Measurements from ENCODE around the gene PDZD8. TPM values are rescaled to one million over a fixed set of nuclear protein-coding genes. Genes with fewer than 3 reads are reported as not detected.

The PDZD8 gene, protein sequence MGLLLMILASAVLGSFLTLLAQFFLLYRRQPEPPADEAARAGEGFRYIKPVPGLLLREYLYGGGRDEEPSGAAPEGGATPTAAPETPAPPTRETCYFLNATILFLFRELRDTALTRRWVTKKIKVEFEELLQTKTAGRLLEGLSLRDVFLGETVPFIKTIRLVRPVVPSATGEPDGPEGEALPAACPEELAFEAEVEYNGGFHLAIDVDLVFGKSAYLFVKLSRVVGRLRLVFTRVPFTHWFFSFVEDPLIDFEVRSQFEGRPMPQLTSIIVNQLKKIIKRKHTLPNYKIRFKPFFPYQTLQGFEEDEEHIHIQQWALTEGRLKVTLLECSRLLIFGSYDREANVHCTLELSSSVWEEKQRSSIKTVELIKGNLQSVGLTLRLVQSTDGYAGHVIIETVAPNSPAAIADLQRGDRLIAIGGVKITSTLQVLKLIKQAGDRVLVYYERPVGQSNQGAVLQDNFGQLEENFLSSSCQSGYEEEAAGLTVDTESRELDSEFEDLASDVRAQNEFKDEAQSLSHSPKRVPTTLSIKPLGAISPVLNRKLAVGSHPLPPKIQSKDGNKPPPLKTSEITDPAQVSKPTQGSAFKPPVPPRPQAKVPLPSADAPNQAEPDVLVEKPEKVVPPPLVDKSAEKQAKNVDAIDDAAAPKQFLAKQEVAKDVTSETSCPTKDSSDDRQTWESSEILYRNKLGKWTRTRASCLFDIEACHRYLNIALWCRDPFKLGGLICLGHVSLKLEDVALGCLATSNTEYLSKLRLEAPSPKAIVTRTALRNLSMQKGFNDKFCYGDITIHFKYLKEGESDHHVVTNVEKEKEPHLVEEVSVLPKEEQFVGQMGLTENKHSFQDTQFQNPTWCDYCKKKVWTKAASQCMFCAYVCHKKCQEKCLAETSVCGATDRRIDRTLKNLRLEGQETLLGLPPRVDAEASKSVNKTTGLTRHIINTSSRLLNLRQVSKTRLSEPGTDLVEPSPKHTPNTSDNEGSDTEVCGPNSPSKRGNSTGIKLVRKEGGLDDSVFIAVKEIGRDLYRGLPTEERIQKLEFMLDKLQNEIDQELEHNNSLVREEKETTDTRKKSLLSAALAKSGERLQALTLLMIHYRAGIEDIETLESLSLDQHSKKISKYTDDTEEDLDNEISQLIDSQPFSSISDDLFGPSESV
- 10.4 and 14.4 TPM in 2 replicates for total RNA-seq

DNA sequence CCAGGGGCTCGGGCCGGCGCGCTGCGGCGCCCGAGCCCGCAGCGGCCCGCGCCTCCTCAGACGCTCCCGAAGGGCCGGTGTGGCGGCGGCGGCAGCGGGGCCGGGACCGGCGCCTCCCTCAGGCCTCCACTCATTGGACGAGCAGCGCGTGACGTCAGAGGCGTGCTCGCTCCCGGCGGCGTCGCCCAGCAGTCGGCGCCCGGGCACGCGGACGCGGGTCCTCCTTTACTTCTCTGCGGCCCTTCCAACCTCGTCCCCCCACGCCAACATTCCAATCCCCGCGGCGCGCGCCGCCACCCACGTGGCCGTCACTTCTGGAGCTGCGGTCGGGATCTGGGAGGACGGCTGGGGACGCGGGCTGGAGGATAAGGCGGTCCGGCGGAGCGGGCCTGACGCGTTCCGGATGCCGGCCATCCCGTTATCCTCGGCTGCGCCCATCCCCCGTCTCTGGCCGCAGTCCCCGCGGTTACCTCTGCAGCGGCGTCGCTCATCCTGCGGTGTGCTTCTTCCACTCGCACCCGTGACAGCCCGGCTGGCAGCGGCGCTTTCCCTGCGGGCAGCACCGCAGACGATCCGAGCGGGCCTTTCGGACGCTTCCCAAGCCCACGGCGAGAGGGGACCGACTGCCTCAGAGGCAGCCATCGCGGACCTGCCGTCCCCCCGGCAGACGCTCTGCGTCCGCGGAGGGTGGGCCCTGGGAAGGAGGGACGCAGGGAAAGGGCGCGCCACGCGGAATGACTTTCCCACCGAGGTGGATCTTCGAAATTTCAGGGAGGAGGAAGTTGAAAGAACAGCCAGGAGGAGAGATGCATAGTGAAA, at the start of gene PDZD8:
Gene PDZD8 (minus strand): TSS at position 81 of the 819 bp plus-strand sequence. CDS start 213 bp downstream, outside the sequence.

DNA sequence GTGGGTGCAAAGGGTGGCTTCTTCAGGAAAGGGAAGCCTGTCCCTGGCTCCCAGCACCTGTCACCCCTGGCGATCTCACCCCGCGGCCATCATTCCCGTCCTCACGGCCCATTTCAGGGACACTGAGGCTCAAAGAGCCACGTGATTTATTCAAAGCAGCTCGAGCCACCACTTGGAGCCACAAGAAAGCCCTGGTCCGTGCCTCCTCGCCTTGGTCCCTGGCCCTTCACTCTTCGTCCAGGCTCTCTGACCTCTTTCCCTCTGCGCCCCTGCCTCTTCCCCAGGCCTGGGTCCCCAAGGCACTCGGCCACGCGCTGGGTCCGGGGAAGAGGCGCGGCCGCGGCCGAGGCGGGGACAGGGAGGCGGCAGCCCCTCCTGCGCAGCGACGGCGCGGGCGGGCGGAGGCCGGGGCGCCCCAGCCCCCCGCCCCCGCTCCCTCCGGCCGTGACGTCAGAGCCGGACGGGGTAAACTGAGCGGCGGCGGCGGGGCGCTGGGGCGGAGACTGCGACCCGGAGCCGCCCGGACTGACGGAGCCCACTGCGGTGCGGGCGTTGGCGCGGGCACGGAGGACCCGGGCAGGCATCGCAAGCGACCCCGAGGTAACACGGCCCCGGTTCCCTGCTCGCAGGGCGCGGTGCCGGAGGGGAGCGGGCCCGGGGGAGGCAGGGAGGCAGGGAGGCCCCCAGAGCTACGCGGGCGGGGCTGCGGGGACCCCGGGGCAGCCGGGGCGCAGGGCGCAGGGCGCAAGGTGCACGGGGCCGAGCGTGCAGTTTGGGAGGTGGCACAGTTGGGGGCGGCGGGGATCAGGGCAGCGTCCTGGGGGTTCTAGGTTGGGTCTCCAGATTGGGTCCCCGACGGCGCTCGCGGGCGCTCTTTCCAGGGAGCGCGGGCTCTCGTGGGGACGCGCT, 134.4 kb downstream of the PDZD8 start, which contains the start of gene SLC18A2:
Gene SLC18A2 (plus strand): TSS at position 494 of the 909 bp plus-strand sequence. CDS start 580 bp downstream, outside the sequence.

Other genes with a start within 250 kb of the PDZD8 start
- not detected in 2 replicates for gene VAX1, start 237.2 kb downstream of the PDZD8 start, total RNA-seq
- not detected in 2 replicates for gene KCNK18, start 178.0 kb downstream of the PDZD8 start, total RNA-seq
- gene SLC18A2, start 134.3 kb downstream of the PDZD8 start, total RNA-seq = not detected in 2 replicates
- gene EMX2, start 167.3 kb upstream of the PDZD8 start, total RNA-seq = under 0.01 TPM in 1 of 2 replicates, not detected in the other

Data from endothelial cell of coronary artery (primary cell).